Esophagus muscularis mucosa (tissue), 4 donors: ENCODE data around the gene PLA2G6. TPM values are rescaled to one million over a fixed set of nuclear protein-coding genes. Genes with fewer than 3 reads are reported as not detected.
A peak's percentile ranks its signal among the peaks of the same experiment; 100 is the strongest.

Source experiments
- DNase-seq: peaks from one replicate; pipeline ENCODE4 v3.0.0-alpha.2; 2017; ENCODE audit errors: extremely low spot score
- H3K27ac ChIP-seq, 4 donors: fragments of 200-600 bp; sonication (generic); replicated peaks in 1 of 4; 1 replicate in 3 of 4; 2 replicates in 1 of 4; pipeline ENCODE4 v1.5.1; 2016 to 2019; ENCODE audit warnings: mild to moderate bottlenecking in 1 of 4
- H3K27me3 ChIP-seq, 4 donors: fragments of 200-600 bp; sonication (generic); one replicate each; pipeline versions ENCODE4 v1.5.1 to v1.6.0; 2016 to 2019
- H3K36me3 ChIP-seq, 4 donors: fragments of 200-600 bp; sonication (generic); one replicate each; pipeline ENCODE4 v1.5.1; 2016 to 2019
- H3K4me1 ChIP-seq, 4 donors: fragments of 200-600 bp; sonication (generic); one replicate each; pipeline ENCODE4 v1.5.1; 2016 to 2019
- H3K4me3 ChIP-seq, 4 donors: fragments of 200-600 bp; sonication (generic); 1 replicate in 2 of 4; 2 replicates in 2 of 4; pipeline ENCODE4 v1.5.1; 2016 to 2019; ENCODE audit warnings: mild to moderate bottlenecking in 4 of 4, moderate library complexity in 1 of 4
- H3K9me3 ChIP-seq, 4 donors: fragments of 200-600 bp; sonication (generic); 1 replicate in 3 of 4; 2 replicates in 1 of 4; pipeline ENCODE4 v1.5.1; 2016 to 2019
- EP300 ChIP-seq: sonication (generic); formaldehyde crosslinking; IDR thresholded peaks from one replicate; pipeline ENCODE4 v1.6.1; 2017; ENCODE audit warnings: antibody characterized with exemption
- POLR2A ChIP-seq: fragments of 450-650 bp; IDR thresholded peaks from one replicate; pipeline ENCODE4 v1.6.1; 2017; ENCODE audit warnings: antibody characterized with exemption, moderate library complexity, mild to moderate bottlenecking, low read depth
- POLR2AphosphoS5 ChIP-seq, 2 donors: sonication (generic); formaldehyde crosslinking; IDR thresholded peaks; one replicate each; pipeline ENCODE4 v1.6.1; 2017; ENCODE audit warnings: antibody characterized with exemption in 2 of 2
- WGBS: methylation state at CpG from one replicate; pipeline ENCODE4 v1.1.5; 2018; 5-methylcytosine and 5-hydroxymethylcytosine counted together
- intact Hi-C: fragments of 100-400 bp; cut with DNase I; formaldehyde crosslinking; loops from one replicate; pipeline ENCODE4 v1.15.1; 2023
- total RNA-seq, 4 donors: library from RNA; depleted of rRNA; stranded (reverse); fragments of >200 nt; gene quantifications; one replicate each; pipeline versions ENCODE4 v1.1.0 to v1.2.1, GENCODE V29; 2016
- TF ChIP-seq, protein P1 (sequence below), 3 experiments: fragments of 200-600 bp in 2 of 3; fragments of 450-650 bp in 1 of 3; sonication (generic) in 2 of 3; IDR thresholded peaks; one replicate each; pipeline ENCODE4 v1.5.1; 2017 to 2019; ENCODE audit warnings: antibody characterized with exemption in 3 of 3, mild to moderate bottlenecking in 2 of 3, moderate library complexity in 1 of 3

Gene PLA2G6
- total RNA-seq, 4 donors from 2014 or later = 13.9 to 18.3 (median 15.6) TPM

DNA sequence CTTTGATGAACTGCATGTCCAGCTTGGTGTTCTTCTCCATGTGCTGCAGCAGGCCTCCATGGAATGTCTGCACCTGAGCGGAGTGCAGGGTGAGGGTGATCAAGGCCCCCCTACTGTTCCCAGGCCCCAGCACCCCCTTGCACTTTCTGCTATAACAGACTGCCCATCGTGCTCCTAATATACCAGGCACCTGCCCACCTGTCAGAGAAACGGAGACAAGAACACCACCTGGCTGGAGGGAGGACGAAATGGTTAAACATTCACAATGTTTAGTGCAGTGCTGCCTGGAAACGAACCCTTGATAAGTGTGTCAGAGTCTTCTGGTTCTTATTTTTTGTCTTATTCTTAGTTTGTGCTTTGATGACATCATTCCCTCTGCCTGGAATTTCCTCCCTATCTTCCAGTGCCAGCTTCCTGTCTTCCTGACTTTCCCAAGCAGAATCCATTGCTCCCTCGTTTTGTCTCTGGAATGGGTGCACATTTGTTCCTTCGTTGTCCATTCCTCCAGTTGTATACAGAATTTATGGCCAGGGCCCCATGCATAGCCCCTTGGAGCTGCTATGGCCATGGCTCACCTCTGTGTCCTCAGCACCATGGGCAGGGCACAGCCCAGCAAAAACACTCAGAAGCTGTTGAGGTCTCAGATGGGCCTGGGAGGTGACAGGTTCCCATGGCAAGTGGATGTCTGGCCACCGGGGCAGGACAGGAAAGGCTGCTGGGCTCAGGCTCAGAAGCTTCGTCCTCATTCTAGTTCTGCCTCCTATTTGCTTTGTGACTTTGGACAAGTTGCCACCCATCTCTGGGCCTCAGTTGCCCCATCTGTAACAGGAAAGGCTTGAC is 83.0 kb downstream of the PLA2G6 start:
- WGBS = 56% methylated on average over 7 of the region's 9 CpGs
- Histone ChIP-seq H3K4me1 (peaks cover 0 to 14% (median 13%) of the 10 kb centered on the region in 4 donors), H3K27me3 (peaks cover 0 to 6% (median 0%) of the 10 kb centered on the region in 4 donors), H3K9me3 (no peaks in the 10 kb centered on the region), H3K36me3 (no peaks in the 10 kb centered on the region), H3K27ac (no peak overlapping the region), H3K4me3 (no peak overlapping the region)
- no peak for DNase-seq
- TF ChIP-seq POLR2AphosphoS5 (IDR thresholded peaks at IDR 0.05) (no peak), POLR2A (no peak), EP300 (no peak)
- TF ChIP-seq, protein P1, sequence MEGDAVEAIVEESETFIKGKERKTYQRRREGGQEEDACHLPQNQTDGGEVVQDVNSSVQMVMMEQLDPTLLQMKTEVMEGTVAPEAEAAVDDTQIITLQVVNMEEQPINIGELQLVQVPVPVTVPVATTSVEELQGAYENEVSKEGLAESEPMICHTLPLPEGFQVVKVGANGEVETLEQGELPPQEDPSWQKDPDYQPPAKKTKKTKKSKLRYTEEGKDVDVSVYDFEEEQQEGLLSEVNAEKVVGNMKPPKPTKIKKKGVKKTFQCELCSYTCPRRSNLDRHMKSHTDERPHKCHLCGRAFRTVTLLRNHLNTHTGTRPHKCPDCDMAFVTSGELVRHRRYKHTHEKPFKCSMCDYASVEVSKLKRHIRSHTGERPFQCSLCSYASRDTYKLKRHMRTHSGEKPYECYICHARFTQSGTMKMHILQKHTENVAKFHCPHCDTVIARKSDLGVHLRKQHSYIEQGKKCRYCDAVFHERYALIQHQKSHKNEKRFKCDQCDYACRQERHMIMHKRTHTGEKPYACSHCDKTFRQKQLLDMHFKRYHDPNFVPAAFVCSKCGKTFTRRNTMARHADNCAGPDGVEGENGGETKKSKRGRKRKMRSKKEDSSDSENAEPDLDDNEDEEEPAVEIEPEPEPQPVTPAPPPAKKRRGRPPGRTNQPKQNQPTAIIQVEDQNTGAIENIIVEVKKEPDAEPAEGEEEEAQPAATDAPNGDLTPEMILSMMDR (IDR thresholded peaks at IDR 0.05) = no peak
- intact Hi-C loops = no loop called here

DNA sequence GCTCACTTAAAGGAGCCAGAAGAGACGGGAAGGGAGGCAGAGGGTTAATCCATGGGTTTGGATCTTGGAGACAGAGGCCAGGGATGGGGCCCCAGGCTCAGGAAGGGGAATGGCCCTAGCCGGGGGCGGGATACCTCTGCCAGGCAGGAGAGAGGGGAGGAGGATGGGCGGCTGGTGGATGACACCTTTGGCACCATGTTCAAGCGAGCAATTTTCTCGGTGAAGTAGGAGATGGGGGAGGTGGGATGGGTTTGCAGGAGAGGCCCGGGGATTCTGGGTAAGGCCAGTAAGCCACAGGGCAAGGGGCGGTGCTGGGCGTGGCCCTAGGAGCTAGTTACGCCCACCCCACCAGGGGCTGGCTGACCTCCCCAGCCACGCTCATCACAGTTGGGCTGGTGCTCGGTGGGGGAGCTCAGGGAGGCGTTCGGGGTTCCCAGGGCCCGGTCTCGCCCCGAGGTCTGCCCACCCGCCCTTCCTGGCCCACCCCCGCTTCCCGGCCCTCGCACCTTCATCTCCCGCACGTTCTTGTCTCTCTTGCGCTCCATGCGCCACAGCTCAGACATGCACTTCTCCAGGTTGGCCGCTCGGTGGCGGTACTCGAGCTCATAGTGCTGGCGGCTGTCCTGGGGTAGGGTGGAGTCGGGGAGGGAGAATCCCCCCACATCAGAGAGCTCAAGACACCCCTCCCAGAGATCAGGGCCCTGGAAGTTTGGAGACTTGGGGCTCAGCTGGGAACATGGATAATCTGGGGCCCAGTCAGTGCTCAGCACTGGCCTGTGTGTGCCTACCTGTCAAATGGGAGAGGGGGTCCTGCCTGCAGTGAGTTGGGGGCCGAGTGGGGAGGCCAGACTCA is 83.8 kb downstream of the PLA2G6 start:
- H3K4me3 ChIP-seq = no peak overlapping the region
- DNase-seq = no peak
- H3K27ac ChIP-seq = no peak overlapping the region
- intact Hi-C loops = no loop called here
- H3K4me1 ChIP-seq = peaks cover 0 to 14% (median 13%) of the 10 kb centered on the region in 4 donors
- H3K36me3 ChIP-seq = no peaks in the 10 kb centered on the region
- H3K9me3 ChIP-seq = no peaks in the 10 kb centered on the region
- 41% methylated on average over 28 of the region's 32 CpGs for WGBS
- H3K27me3 ChIP-seq = peaks cover 0 to 6% (median 0%) of the 10 kb centered on the region in 4 donors
- no peak for TF ChIP-seq POLR2AphosphoS5 (IDR thresholded peaks at IDR 0.05)
- TF ChIP-seq, protein P1 (IDR thresholded peaks at IDR 0.05) = peak in 1 of 3 experiments; percentile 25

DNA sequence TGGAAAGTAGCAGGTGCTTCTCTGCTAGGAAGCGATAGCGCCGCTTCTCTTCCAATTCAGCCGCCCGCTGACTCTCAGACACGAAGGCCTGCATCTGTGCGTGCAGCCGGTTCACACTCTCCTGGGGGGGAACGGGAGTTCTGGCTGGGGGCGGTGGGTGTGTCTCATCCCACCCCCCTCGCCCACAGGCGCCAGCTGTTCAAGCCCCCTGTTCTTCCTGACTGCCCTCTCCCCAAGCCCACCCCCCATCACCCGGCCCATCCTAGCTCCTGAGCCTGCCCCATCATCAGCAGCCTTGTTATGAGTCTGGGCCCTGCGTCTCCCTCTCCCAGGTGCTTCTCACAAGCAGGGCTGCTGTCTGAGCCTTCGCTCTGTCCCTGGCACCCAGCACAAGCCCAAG is 84.6 kb downstream of the PLA2G6 start:
- Histone ChIP-seq H3K36me3 (no peaks in the 10 kb centered on the region), H3K27ac (no peak overlapping the region), H3K4me3 (no peak overlapping the region), H3K9me3 (no peaks in the 10 kb centered on the region), H3K27me3 (peaks cover 0 to 6% (median 0%) of the 10 kb centered on the region in 4 donors), H3K4me1 (peaks cover 0 to 14% (median 13%) of the 10 kb centered on the region in 4 donors)
- intact Hi-C loops = no loop called here
- WGBS = 73% methylated on average over 13 of the region's 15 CpGs
- no peak for DNase-seq
- TF ChIP-seq, protein P1 (IDR thresholded peaks at IDR 0.05) = no peak
- TF ChIP-seq EP300 = no peak
- TF ChIP-seq POLR2AphosphoS5 (IDR thresholded peaks at IDR 0.05) = no peak
- TF ChIP-seq POLR2A = no peak

DNA sequence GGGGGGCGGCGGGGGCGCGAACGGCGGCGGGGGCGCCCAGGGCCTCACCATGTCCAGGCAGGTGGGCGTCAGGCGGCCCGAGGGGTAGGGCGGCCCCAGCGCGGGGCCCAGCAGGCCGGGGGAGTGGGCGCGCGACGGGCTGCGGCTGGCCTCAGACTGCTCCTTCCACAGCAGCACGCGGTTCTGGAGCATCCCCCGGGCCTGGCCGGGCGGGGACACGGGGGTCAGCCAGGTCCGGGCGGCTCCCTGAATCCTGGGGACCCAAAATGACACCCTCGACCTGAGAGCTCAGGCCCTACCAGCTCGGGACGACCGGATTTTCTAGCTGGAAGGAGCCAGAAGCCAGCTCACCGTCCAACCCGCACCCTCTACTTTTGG is 92.2 kb downstream of the PLA2G6 start:
- peaks cover 6 to 19% (median 14%) of the 10 kb centered on the region in 4 donors for H3K4me1 ChIP-seq
- H3K4me3 ChIP-seq = peak overlapping the region; percentile 38 to 45 (median 42)
- peaks cover 0 to 14% (median 0%) of the 10 kb centered on the region in 4 donors for H3K36me3 ChIP-seq
- 35% methylated on average over 20 of the region's 34 CpGs for WGBS
- H3K27ac ChIP-seq = no peak overlapping the region
- intact Hi-C loops = no loop called here
- DNase-seq = no peak
- H3K9me3 ChIP-seq = no peaks in the 10 kb centered on the region
- TF ChIP-seq POLR2AphosphoS5 (IDR thresholded peaks at IDR 0.05) = no peak
- peaks cover 0 to 37% (median 10%) of the 10 kb centered on the region in 4 donors for H3K27me3 ChIP-seq
